C4-2B (cell line): ENCODE results near the gene TP53TG3D.
"Not testable (repeated sequence)": the region's sequence is repeated elsewhere in the genome, so short reads cannot be mapped to it uniquely, and the experiment has no call there.

ENCODE experiments used
- H3K27ac ChIP-seq: fragments of 450-650 bp; 2 replicates; pipeline ENCODE4 v1.5.1; 2017

TP53TG3D gene

GRCh38 chr16:32252986-32253385, at the start of gene TP53TG3D:
TP53TG3D (plus strand) TSS chr16:32253286; CDS start chr16:32253354, 68 bp downstream.
- H3K27ac ChIP-seq = not testable (repeated sequence)

GRCh38 chr16:32253507-32253906, 421 bp downstream of the TP53TG3D start:
- not testable (repeated sequence) for H3K27ac ChIP-seq

- not testable (repeated sequence) for H3K27ac ChIP-seq
Measured at GRCh38 chr16:32261526-32261925, 8.4 kb downstream of the TP53TG3D start.

GRCh38 chr16:32263552-32263951, 10.5 kb downstream of the TP53TG3D start:
- not testable (repeated sequence) for H3K27ac ChIP-seq

- not testable (repeated sequence) for H3K27ac ChIP-seq
Measured at GRCh38 chr16:32281910-32282309, 28.8 kb downstream of the TP53TG3D start.

- H3K27ac ChIP-seq = not testable (repeated sequence)
Measured at GRCh38 chr16:32283024-32283423, 29.9 kb downstream of the TP53TG3D start.

- not testable (repeated sequence) for H3K27ac ChIP-seq
Measured at GRCh38 chr16:32283917-32284495, 30.9 kb downstream of the TP53TG3D start.

GRCh38 chr16:32284800-32285796, 32.0 kb downstream of the TP53TG3D start:
- H3K27ac ChIP-seq = not testable (repeated sequence)

- H3K27ac ChIP-seq = not testable (repeated sequence)
Measured at GRCh38 chr16:32286193-32286592, 33.1 kb downstream of the TP53TG3D start.

- H3K27ac ChIP-seq = not testable (repeated sequence)
Measured at GRCh38 chr16:32287743-32288142, 34.7 kb downstream of the TP53TG3D start.

- H3K27ac ChIP-seq = not testable (repeated sequence)
Measured at GRCh38 chr16:32289197-32289596, 36.1 kb downstream of the TP53TG3D start.

- not testable (repeated sequence) for H3K27ac ChIP-seq
Measured at GRCh38 chr16:32302776-32303175, 49.7 kb downstream of the TP53TG3D start.
